GM19099 (cell line): ENCODE measurements around the gene TMEM204.

Experiments
- POLR2A ChIP-seq: IDR thresholded peaks from 3 replicates; pipeline ENCODE4 v1.6.1; 2011; ENCODE audit warnings: low read depth; ENCODE audit not compliant: insufficient read length; ENCODE audit errors: extremely low read depth

The TMEM204 gene

DNA sequence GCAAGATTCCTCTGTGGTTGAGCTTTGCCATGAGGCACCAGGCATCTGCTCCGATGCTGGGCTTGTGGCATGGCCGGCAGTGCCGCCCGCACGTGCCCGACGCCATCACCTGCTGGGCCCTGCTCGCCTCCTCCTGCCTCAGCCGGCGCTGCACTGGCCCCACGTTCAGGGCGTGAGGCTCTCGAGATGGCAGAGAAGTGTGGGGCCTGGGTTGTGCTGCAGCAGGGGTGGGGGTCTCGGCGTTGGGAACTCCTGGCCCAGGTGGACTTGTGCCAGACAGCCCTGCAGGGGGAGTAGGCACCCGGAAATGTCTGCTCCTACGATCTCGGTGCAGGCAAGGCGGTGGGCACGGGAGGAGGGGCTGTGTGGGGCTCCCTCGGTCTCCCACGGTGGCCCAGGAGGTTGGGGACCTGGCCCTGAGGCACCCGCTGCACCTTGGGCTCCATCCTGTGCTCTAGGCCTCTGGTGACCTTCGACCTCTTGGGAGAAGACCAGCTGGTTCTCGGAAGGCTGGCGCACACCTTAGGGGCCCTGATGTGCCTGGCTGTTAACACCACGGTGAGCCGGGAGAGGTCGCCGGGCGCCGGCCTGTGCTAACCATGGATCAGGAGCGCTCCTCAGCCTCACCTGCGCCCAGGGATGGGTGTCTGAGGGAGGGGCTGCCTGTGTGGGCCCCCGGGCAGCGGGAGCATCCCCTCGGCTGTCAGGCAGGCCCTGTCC is 26.8 kb upstream of the TMEM204 start:
- no peak for TF ChIP-seq POLR2A

DNA sequence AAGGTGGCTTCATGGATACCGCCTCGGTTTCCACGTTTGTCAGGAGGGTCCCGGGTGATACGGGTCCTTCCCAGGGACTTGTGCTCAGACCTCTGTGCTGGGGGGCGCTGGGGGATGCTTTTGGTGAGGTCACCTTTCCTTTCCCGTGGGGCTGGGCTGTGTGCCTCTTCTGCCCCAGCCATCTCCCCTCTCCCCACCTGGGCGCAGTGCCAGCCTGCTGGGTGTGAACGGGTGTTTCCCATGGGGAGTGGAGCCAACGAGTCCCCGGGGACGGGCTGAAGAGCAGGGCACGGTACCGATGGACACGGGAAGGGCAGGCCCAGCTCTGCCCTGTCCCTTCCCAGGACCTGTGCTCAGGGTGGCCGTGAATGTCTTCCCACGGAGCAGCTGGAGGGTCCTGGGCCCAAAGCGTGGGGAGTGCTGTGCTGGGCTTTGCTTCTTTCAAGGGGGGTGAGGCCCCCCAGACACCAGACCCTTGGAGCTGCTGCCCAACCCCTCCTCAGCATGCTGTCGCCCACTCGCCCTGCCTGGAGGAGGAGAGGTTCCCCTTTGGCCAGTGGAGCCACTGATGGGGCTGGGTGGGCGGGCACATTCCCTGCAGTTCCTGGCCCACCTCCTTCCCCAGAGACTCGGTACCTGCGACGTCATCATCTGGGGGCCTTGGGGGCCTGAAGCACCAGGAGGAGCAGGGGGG is 24.8 kb upstream of the TMEM204 start:
- TF ChIP-seq POLR2A = no peak

DNA sequence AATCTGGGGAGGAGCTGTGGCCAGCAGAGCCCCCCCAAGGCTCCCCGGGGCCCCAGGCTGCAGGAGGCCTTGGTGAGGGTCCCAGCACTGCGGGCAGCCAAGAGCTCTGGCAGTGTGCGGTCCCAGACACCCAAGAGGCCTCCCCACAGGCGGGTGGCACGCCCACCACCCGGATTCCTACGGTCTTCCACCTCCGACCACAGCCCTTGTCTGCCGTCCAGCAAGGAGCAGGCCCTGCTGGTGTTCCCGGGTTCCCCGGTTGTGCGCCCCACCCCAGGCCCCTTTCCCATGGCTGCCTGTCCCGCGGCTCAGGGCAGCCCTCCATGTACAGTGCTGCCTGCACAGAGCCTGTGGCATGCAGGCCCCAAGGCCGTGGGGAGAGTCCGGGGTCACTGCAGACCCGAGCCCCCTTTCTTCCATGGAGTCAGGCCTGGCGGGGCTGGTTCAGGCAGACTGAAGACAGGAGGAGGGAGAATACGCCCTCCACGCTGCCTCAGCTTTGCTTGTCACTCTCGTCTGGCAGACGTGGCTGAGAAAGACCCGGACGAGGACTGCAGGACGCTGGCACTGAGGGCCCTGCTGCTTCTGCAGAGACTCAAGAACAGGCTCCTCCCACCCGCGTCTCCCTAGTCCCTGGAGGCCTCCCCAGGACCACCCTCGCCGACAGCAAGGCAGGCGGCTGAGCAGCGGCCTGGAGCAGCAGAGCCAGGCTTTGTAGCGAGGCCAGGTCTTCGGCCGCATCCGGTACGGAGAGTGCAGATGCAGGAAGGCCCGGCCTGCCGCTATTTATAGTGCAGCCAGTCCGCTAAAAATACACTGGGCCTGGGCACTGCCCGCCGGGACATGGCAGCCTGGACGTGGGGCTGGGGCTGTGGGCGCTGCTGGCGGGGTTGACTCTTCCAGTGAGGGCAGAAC is 23.9 kb upstream of the TMEM204 start:
- no peak for TF ChIP-seq POLR2A

DNA sequence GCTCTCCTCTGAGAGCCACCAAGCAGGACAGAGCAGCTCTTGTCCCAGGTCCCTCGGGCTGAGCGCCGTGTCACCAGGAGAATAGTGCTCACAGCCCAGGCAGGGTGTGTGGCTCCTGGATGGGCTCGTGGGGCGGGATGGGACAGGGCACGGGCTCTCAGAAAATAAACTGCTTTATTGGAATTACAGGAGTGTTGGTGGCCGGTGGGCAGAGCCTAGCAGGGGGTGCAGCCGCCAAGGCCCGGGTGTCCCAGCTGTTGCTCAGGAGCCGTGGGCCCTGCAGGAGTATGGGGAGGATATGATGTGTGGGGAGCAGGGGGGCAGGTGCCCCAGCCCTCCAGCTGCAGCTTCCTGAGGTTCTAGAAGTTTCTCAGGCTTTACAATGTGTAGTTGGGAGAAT is 23.2 kb upstream of the TMEM204 start:
- TF ChIP-seq POLR2A = no peak

DNA sequence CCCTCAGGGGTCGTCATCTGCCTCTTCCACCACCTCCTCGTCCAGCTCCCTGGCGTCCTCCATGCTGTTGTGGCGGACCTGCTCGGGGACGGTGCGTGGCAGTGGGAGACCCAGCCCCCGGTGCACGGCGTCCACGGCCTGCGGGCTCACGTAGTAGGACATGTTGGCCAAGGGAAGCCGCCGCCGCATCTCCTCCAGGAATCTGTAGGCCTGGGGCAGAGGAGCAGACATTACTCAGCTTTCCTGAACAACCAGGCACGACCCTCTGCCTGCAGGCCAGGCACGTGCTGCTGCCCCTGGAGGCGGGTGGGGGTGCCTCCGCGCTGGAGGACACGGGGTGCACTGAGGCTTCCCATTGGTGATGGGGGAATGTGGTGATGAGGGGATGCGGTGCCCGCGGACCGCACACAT is 22.5 kb upstream of the TMEM204 start:
- TF ChIP-seq POLR2A = no peak

DNA sequence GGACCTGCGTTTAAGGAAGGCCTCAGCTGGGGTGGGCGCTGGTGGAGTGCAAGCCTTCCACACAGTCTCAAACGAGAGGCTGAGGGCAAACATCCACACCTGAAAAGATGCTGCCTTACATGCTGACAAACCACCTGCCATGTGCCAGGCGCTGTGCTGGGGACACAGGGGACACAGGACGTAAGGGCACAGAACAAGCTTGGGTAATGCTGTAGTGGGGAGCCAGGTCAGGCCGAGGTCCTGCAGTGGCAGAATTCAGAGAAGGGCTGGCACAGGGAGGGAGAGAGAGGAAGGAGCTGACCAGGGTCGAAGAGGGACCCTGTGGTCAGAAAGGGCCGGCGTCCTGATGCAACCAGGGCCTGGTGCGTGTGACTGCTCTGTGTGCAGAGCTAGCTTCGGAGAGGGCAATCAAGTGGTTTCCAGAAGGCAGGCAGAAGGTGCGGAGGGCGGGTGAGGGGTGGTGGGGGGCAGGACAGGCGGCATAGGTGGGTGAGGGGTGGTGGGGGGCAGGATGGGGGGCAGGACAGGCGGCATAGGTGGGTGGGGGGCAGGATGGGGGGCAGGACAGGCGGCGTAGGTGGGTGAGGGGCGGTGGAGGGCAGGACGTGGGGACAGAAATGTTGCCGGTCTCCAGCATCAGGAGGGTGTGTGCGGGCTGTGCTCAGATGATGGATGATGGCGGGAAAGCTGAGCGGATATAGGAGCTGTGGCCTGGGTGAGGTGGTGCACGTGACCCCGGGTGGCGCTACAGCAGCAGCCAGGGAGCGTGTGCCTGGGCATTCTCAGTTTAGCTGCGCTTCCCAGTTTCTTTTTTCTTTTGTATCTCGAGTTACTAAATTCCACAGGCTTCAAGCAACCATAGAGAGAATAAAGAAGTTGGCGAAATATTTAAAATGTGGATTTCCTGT is 21.6 kb upstream of the TMEM204 start:
- no peak for TF ChIP-seq POLR2A

DNA sequence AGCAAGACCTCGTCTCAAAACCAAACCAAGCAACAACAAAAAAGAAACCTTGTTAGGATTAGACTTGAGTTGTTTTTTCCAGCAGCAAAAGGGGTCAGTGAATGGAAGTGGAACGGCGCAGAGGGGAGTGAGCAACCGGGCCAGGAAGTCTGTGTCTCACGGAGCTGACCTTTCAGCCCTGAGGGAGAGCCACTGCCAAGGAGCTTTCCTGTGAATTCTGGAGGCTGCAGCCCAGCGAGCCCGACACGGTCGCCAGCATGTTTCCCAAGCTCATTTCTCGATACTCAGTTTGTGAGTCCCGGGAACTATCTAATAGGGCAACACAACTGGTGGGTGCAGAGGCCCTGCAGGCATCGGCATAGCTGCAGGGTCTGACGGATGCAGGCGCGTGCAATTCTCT is 20.7 kb upstream of the TMEM204 start:
- no peak for TF ChIP-seq POLR2A

DNA sequence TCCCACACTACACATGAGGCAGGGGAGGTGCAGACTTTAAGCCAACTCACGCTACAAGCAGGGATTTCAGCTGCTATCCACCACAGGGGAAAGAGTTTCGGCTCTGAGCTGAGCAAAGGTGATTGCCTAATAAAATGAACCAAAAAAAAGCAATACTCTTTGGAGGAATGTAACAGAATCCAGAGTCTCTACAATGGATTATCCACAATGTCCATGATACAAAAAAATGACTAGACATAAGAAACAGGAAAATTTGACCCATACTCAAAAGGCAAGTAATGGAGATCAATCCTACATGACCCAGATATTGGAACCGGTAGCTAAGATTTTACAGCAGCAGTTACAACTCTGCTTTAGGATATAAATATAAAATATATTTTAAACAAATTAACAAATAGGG is 19.0 kb upstream of the TMEM204 start:
- no peak for TF ChIP-seq POLR2A

DNA sequence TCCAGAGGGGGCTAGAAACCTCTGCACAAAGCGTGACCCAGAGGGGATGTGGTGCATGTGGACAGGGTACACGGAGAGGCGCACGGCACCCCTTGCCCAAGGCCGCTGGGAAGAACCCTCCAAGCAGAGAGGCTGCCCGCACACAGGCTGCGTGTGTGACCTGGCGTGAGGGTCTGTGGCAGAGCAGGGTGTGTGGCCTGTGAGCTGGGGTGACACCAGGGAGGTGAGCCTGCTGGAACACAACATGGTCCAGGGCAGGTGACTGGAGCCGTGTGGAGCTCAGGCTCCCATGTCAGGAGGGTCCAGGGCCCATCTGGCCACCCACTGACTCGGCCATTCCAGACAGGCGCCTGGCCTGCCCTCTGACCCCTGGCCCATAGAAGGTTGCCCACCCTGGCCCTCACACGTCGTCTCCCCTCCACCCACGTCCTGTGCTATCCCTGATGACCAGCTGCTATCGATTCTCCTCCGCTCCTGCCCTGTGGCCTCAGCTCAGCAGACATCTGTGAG is 14.8 kb upstream of the TMEM204 start:
- TF ChIP-seq POLR2A = no peak

DNA sequence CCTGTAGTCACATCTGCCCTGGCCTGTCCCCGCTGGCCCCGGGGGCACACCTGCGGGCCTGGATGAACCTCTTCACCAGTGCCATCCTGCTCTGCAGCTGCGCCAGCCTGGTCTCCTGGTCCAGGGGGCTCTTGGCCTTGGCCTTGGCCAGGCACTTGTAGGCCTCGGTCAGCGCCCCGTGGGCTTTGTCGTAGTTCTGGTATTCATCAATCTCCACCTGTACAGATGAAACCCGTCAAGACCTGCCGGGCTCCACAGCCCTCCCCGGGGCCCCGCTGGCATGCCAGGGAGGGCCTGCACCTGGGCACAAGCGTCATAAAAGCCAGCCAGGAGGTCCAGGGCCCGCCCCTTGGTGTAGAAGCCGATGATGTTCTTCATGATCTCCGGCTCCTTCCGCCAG is 13.6 kb upstream of the TMEM204 start:
- TF ChIP-seq POLR2A = no peak

DNA sequence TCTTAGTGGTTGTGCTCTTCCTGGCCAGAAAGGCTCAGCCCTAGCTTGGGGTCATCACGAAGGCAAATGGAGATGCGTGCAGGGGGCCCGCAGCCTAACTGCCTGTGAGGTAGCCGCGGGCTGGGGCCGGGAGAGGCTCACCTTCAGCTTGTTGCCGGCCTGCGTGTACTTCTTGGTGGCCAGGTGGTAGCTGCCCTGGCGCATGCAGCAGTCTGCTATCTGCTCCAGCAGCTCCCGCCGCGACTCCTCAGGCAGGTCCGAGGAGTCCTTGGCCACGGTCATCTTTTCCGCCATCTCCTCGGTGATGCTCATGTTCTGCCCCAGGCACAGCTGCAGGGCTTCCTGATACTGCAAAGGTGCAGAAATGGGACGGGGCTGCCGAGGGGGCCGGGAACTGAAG is 13.0 kb upstream of the TMEM204 start:
- TF ChIP-seq POLR2A = no peak

DNA sequence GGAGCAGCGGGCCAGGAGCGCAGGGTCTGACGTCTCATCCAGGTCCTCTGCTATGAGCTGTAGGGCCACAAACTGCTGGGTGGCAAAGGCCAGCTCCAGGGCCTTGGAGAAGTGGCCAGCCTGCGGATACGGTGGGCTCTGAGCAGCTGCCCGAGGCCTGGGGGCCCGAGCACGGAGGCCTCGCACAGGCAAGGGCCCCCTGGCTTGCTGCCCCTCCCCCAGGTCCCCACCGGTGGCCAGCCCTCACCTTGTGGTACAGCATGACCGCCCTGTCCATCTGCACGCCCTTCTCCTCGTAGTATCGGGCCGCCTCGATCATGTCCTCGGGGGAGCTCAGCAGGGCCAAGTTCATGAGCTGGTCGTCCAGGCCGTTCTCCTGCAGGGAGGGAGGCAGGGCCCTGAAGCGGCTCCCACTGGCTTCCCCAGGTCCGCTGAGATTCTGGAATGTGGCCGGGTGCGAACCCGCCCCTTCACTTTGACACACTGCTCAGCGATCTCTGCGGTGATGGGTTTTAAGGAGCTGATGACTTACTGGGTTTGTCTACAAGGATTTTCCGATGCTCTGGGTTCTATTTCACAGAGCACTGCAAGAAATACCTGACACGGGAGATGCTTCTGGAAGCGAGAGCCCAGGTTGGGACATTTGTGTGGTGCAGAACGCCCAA is 9.8 kb upstream of the TMEM204 start:
- TF ChIP-seq POLR2A = no peak

DNA sequence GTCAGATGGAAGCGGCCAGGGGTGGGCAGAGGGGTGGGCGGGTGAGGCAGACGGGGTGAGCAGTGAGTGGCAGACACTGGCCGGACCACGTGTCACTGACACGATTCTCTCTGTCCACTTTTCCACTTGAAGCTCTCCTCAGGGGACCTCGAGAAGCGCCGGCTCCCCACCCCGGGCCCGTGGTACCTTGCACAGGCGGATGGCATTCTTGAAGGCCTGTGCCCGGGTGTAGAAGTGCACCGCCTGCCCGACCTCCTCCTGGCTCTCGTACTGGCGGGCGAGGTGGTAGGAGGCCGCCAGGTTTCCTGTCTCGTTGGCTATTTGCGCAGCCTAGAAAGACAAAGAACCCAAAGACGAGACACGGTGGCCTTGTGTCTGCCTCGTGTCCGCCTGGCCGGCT is 9.1 kb upstream of the TMEM204 start:
- TF ChIP-seq POLR2A = no peak
